Measurements from ENCODE around the gene SYNPO2. TPM values are rescaled to one million over a fixed set of nuclear protein-coding genes. Genes with fewer than 3 reads are reported as not detected.

SYNPO2 gene
- total RNA-seq, 1 experiment from 2014 or later: 0.04 TPM

- ATAC-seq (no peak), DNase-seq (no peak)
- TF ChIP-seq EZH2phosphoT487 (IDR thresholded peaks at IDR 0.05; ENCODE audit: borderline replicate concordance, low read length) (no peak), EZH2 (IDR thresholded peaks at IDR 0.05; ENCODE audit: low read length, unreplicated experiment) (no peak), CTCF (conservative IDR thresholded peaks at IDR 0.05; ENCODE audit: low read depth, low read length) (no peak)
- Histone ChIP-seq H2AFZ (ENCODE audit: low read length) (no peak overlapping the region), H3K79me2 (ENCODE audit: low read length) (no peaks in the 10 kb centered on the region), H3K27ac (ENCODE audit: low read length) (peak overlapping the region; percentile 94), H3K4me2 (ENCODE audit: low read length) (peak overlapping the region; percentile 47; the same call in 1 of the 2 replicates), H3K9me2 (replicated peaks; ENCODE audit: low read length) (no peaks in the 10 kb centered on the region), H3K4me1 (ENCODE audit: insufficient read depth, low read length) (peaks cover 39% of the 10 kb centered on the region), H4K20me1 (ENCODE audit: low read length) (no peaks in the 10 kb centered on the region), H3K4me3 (ENCODE audit: low read length) (no peak overlapping the region), H3K36me3 (ENCODE audit: low read depth, low read length) (no peaks in the 10 kb centered on the region), H3K9me3 (ENCODE audit: low read length) (no peaks in the 10 kb centered on the region), H3K9ac (ENCODE audit: low read length) (peak overlapping the region; percentile 58), H3K27me3 (ENCODE audit: low read length) (no peaks in the 10 kb centered on the region), H3F3A (ENCODE audit: low read length, unreplicated experiment) (no peaks in the 10 kb centered on the region)
- ChIA-PET POLR2A (ENCODE audit: unreplicated experiment) (no interaction called here), CTCF (no interaction called here)
- no TSS peak for BruUV-seq (replicated peaks)
- intact Hi-C loops (cut with micrococcal nuclease): loop anchor here (1.0 to 10.0 kb wide), 5 partner anchors 39 to 314 kb away; partner anchors contain the start of gene USP53
These were observed 99.4 kb downstream of the SYNPO2 start for GRCh38 chr4:118987959-118988634.

- Histone ChIP-seq H3K9ac (ENCODE audit: low read length) (peak overlapping the region; percentile 58), H3K9me2 (replicated peaks; ENCODE audit: low read length) (no peaks in the 10 kb centered on the region), H3K27me3 (ENCODE audit: low read length) (no peaks in the 10 kb centered on the region), H3K4me3 (ENCODE audit: low read length) (no peak overlapping the region), H2AFZ (ENCODE audit: low read length) (no peak overlapping the region), H3K4me2 (ENCODE audit: low read length) (peak overlapping the region; percentile 47), H3K4me1 (ENCODE audit: insufficient read depth, low read length) (peaks cover 34% of the 10 kb centered on the region), H3K9me3 (ENCODE audit: low read length) (no peaks in the 10 kb centered on the region), H3K36me3 (ENCODE audit: low read depth, low read length) (no peaks in the 10 kb centered on the region), H4K20me1 (ENCODE audit: low read length) (no peaks in the 10 kb centered on the region), H3K79me2 (ENCODE audit: low read length) (no peaks in the 10 kb centered on the region), H3K27ac (ENCODE audit: low read length) (peak overlapping the region; percentile 94), H3F3A (ENCODE audit: low read length, unreplicated experiment) (no peaks in the 10 kb centered on the region)
- ChIA-PET CTCF (no interaction called here), POLR2A (ENCODE audit: unreplicated experiment) (interaction anchor here (0.7 kb wide), 1 partner anchor 274 kb away, joined by 6 read pairs; no protein-coding TSS in a partner anchor)
- ATAC-seq (no peak), DNase-seq (no peak)
- no peak for TF ChIP-seq EZH2 (IDR thresholded peaks at IDR 0.05; ENCODE audit: low read length, unreplicated experiment)
- TF ChIP-seq EZH2phosphoT487 (IDR thresholded peaks at IDR 0.05; ENCODE audit: borderline replicate concordance, low read length): no peak
- no peak for TF ChIP-seq CTCF (conservative IDR thresholded peaks at IDR 0.05; ENCODE audit: low read depth, low read length)
- intact Hi-C loops (cut with micrococcal nuclease): loop anchor here (1.0 to 10.0 kb wide), 5 partner anchors 39 to 314 kb away; partner anchors contain the start of gene USP53
- BruUV-seq (replicated peaks): no TSS peak
These were observed 100.0 kb downstream of the SYNPO2 start for GRCh38 chr4:118988635-118988972.
